Astrocyte (in vitro differentiated cells and primary cell): Measurements from ENCODE around the gene SBF2. TPM values are rescaled to one million over a fixed set of nuclear protein-coding genes. Genes with fewer than 3 reads are reported as not detected.

Source experiments
- DNase-seq: peaks from one replicate; pipeline ENCODE4 v3.0.0-alpha.2; 2010; ENCODE audit warnings: low read depth
- FAIRE-seq: peaks from 2 replicates; lab custom pipeline; 2011; peaks lifted over from hg19 to GRCh38; lab: Jason Lieb, UNC
- H2AFZ ChIP-seq: 2 replicates; pipeline ENCODE4 v1.6.0; 2012; ENCODE audit warnings: low read depth, low read length, inconsistent platforms
- H3K27ac ChIP-seq: 2 replicates; pipeline ENCODE4 v1.5.1; 2011; ENCODE audit warnings: low read depth, low read length, inconsistent platforms
- H3K27me3 ChIP-seq: 2 replicates; pipeline ENCODE4 v1.6.0; 2011; ENCODE audit warnings: low read length, inconsistent platforms; ENCODE audit not compliant: insufficient read depth
- H3K36me3 ChIP-seq: 2 replicates; pipeline ENCODE4 v1.5.1; 2011; ENCODE audit warnings: low read length, inconsistent platforms; ENCODE audit not compliant: insufficient read depth
- H3K4me1 ChIP-seq: 2 replicates; pipeline ENCODE4 v1.5.1; 2011; ENCODE audit warnings: low read length, inconsistent platforms; ENCODE audit not compliant: insufficient read depth
- H3K4me2 ChIP-seq: 2 replicates; pipeline ENCODE4 v1.6.0; 2012; ENCODE audit warnings: low read length, inconsistent platforms
- H3K4me3 ChIP-seq: 2 replicates; pipeline ENCODE4 v1.5.1; 2011; ENCODE audit warnings: low read depth, mild to moderate bottlenecking, low read length, inconsistent platforms; ENCODE audit not compliant: insufficient read depth
- H3K79me2 ChIP-seq: 2 replicates; pipeline ENCODE4 v1.6.0; 2012; ENCODE audit warnings: mild to moderate bottlenecking, low read length, inconsistent platforms; ENCODE audit not compliant: insufficient read depth
- H3K9ac ChIP-seq: 2 replicates; pipeline ENCODE4 v1.6.0; 2012; ENCODE audit warnings: mild to moderate bottlenecking, low read length, inconsistent platforms
- H3K9me3 ChIP-seq: 2 replicates; pipeline ENCODE4 v1.5.1; 2012; ENCODE audit warnings: low read depth, mild to moderate bottlenecking, low read length, inconsistent platforms; ENCODE audit not compliant: insufficient read depth
- H4K20me1 ChIP-seq: 2 replicates; pipeline ENCODE4 v1.6.0; 2012; ENCODE audit warnings: low read length, inconsistent platforms; ENCODE audit not compliant: insufficient read depth
- H3K27ac Mint-ChIP-seq: one replicate; pipeline ENCODE4 v1.8.0; 2021; ENCODE audit warnings: mild to moderate bottlenecking, mixed read lengths; ENCODE audit not compliant: unreplicated experiment
- H3K27me3 Mint-ChIP-seq: one replicate; pipeline ENCODE4 v1.8.0; 2021; ENCODE audit warnings: low read depth, mixed read lengths; ENCODE audit not compliant: unreplicated experiment
- H3K36me3 Mint-ChIP-seq: one replicate; pipeline ENCODE4 v1.8.0; 2021; ENCODE audit warnings: low read depth, mixed read lengths; ENCODE audit not compliant: unreplicated experiment
- H3K4me1 Mint-ChIP-seq: one replicate; pipeline ENCODE4 v1.8.0; 2021; ENCODE audit warnings: low read depth, mixed read lengths; ENCODE audit not compliant: unreplicated experiment
- H3K4me3 Mint-ChIP-seq: one replicate; pipeline ENCODE4 v1.8.0; 2021; ENCODE audit warnings: mild to moderate bottlenecking, moderate library complexity, mixed read lengths; ENCODE audit not compliant: unreplicated experiment
- H3K9me3 Mint-ChIP-seq: one replicate; pipeline ENCODE4 v1.8.0; 2021; ENCODE audit warnings: mild to moderate bottlenecking, mixed read lengths; ENCODE audit not compliant: unreplicated experiment
- EZH2 ChIP-seq: IDR thresholded peaks from 2 replicates; pipeline ENCODE4 v1.6.1; 2012; ENCODE audit warnings: mild to moderate bottlenecking, low read length, inconsistent platforms; ENCODE audit not compliant: insufficient read depth
- total RNA-seq: library from RNA; stranded (reverse); gene quantifications from 2 replicates; pipeline ENCODE4 v1.2.1, GENCODE V29; 2021
- TF ChIP-seq, protein P1 (sequence below): IDR thresholded peaks from 2 replicates; pipeline ENCODE4 v1.5.1; 2011; ENCODE audit warnings: low read depth, mild to moderate bottlenecking, inconsistent platforms, low read length, moderate library complexity; ENCODE audit not compliant: insufficient read depth

Gene SBF2
- total RNA-seq, 1 donor from 2014 or later, result 50.0 TPM

DNA sequence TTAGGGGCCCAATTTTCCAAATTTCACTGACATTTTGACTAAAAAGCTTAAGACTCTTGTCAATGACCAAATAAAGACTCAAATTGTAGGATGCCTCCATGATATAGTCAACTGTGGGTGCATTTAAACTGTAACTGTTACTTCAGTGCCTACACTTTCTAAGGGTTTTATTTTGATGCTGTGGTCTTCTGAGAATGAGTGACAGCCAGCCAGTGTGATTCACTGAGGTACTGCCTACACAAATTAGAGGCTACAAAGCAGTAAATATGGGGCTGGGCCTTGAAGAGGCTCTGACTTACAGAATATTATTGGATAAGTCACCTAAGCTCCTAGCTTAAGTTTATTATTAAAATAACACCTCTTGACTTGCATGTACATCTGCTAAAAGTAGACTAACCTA, 419.6 kb downstream of the SBF2 start:
- no peak overlapping the region for H2AFZ ChIP-seq
- Mint-ChIP-seq H3K36me3 (peaks cover 3% of the 10 kb centered on the region), H3K4me1 (peaks cover 6% of the 10 kb centered on the region), H3K9me3 (peaks cover 3% of the 10 kb centered on the region), H3K27ac (peak overlapping the region; percentile 19), H3K27me3 (no peaks in the 10 kb centered on the region), H3K4me3 (no peak overlapping the region)
- no peak overlapping the region for H3K9ac ChIP-seq
- H3K79me2 ChIP-seq, result no peaks in the 10 kb centered on the region
- DNase-seq, result no peak
- H3K27ac ChIP-seq, result no peak overlapping the region
- no peaks in the 10 kb centered on the region for H3K9me3 ChIP-seq
- FAIRE-seq, result no peak
- H3K36me3 ChIP-seq, result no peaks in the 10 kb centered on the region
- TF ChIP-seq, protein P1, sequence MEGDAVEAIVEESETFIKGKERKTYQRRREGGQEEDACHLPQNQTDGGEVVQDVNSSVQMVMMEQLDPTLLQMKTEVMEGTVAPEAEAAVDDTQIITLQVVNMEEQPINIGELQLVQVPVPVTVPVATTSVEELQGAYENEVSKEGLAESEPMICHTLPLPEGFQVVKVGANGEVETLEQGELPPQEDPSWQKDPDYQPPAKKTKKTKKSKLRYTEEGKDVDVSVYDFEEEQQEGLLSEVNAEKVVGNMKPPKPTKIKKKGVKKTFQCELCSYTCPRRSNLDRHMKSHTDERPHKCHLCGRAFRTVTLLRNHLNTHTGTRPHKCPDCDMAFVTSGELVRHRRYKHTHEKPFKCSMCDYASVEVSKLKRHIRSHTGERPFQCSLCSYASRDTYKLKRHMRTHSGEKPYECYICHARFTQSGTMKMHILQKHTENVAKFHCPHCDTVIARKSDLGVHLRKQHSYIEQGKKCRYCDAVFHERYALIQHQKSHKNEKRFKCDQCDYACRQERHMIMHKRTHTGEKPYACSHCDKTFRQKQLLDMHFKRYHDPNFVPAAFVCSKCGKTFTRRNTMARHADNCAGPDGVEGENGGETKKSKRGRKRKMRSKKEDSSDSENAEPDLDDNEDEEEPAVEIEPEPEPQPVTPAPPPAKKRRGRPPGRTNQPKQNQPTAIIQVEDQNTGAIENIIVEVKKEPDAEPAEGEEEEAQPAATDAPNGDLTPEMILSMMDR, result no peak
- TF ChIP-seq EZH2, result no peak
- H3K4me2 ChIP-seq, result no peak overlapping the region
- no peaks in the 10 kb centered on the region for H3K4me1 ChIP-seq
- no peaks in the 10 kb centered on the region for H3K27me3 ChIP-seq
- no peaks in the 10 kb centered on the region for H4K20me1 ChIP-seq
- H3K4me3 ChIP-seq, result no peak overlapping the region

DNA sequence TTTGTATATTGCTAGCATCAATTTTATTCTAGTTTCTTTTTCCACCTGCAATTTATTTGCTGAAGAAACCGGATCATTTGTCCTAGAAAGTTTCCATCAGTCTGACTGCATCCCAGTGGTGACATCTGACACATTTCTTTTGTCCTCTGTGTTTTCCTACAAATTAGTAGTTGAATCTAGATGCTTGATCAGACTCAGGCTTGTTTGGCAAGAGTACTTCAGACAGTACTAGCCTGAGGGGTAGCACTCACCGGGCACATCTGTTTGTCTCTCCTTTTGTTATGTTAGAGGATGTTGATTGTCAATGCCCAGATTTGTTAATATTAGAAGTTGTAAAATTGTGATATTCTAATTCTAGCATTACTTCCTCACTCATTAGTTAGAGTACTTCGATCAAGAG, 425.4 kb downstream of the SBF2 start:
- Histone ChIP-seq H3K9me3 (no peaks in the 10 kb centered on the region), H3K9ac (no peak overlapping the region), H3K27ac (no peak overlapping the region), H3K27me3 (no peaks in the 10 kb centered on the region), H4K20me1 (no peaks in the 10 kb centered on the region), H3K4me3 (no peak overlapping the region), H3K36me3 (no peaks in the 10 kb centered on the region), H3K79me2 (no peaks in the 10 kb centered on the region), H2AFZ (no peak overlapping the region), H3K4me2 (no peak overlapping the region), H3K4me1 (no peaks in the 10 kb centered on the region)
- Mint-ChIP-seq H3K4me3 (no peak overlapping the region), H3K4me1 (no peaks in the 10 kb centered on the region), H3K27ac (no peak overlapping the region), H3K36me3 (peaks cover 7% of the 10 kb centered on the region), H3K9me3 (peaks cover 3% of the 10 kb centered on the region), H3K27me3 (no peaks in the 10 kb centered on the region)
- DNase-seq, result no peak
- FAIRE-seq, result no peak
- TF ChIP-seq, protein P1, result no peak
- no peak for TF ChIP-seq EZH2

DNA sequence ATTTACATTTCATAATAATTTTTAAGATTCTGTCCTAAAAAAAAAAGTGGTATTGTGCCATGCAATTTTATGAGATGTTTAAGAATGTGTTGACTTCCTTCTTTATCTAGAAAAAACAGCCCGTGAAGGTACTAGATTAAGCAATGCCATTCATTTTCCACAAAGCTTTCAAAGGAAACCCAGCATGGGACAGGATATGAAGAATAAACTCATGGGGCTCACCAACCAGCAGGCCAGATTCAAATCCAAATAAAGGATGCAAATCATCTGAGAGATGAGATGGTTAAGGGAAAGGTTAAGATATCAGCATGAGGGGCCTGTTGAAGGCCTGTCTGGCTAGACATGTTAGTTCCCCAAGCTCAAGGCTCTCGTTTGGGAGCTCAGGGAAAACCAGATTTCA, 431.0 kb downstream of the SBF2 start:
- peaks cover 4% of the 10 kb centered on the region for H3K36me3 Mint-ChIP-seq
- peaks cover 14% of the 10 kb centered on the region for H3K4me1 ChIP-seq
- H3K9me3 ChIP-seq, result no peaks in the 10 kb centered on the region
- H3K4me2 ChIP-seq, result no peak overlapping the region
- no peak overlapping the region for H2AFZ ChIP-seq
- H4K20me1 ChIP-seq, result no peaks in the 10 kb centered on the region
- no peaks in the 10 kb centered on the region for H3K79me2 ChIP-seq
- no peak overlapping the region for H3K9ac ChIP-seq
- TF ChIP-seq, protein P1, result no peak
- no peak for TF ChIP-seq EZH2
- H3K4me3 Mint-ChIP-seq, result no peak overlapping the region
- H3K27me3 ChIP-seq, result no peaks in the 10 kb centered on the region
- H3K9me3 Mint-ChIP-seq, result no peaks in the 10 kb centered on the region
- no peak for DNase-seq
- no peak overlapping the region for H3K4me3 ChIP-seq
- no peaks in the 10 kb centered on the region for H3K36me3 ChIP-seq
- peak; percentile 54 for FAIRE-seq
- peaks cover 30% of the 10 kb centered on the region for H3K4me1 Mint-ChIP-seq
- H3K27ac Mint-ChIP-seq, result no peak overlapping the region
- H3K27ac ChIP-seq, result peak overlapping the region; percentile 34
- no peaks in the 10 kb centered on the region for H3K27me3 Mint-ChIP-seq
